ENCODE results near the gene EPHB1.

Gene EPHB1

DNA sequence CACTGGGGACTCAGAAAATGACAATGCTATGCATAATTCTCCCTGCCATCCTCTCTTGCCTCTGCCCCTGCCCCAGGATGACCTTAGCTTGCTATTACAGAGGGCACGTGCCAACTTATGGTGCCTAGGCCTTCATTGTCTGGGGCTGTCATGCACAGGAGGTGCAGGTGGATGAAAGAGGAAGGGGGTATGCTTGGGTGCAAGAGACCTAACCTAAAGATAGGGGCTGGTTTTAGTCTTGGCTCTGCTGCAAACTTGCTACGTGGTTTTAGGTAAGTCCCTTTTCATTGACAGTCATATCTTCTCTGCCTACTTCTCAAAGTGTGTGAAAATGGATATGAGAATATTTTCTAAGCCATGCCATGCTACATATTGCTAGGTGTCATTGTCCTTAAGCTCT is 161.3 kb downstream of the EPHB1 start:
- H3K27me3 ChIP-seq (ENCODE audit: control insufficient read depth in 1 of 2, insufficient read depth in 1 of 2, low read length in 2 of 2): no peaks in the 10 kb centered on the region
- H3K18ac ChIP-seq (ENCODE audit: low read depth in 1 of 2, low read length in 2 of 2): no peak overlapping the region
- no peak overlapping the region for H4K91ac ChIP-seq (ENCODE audit: low read length)
- H2BK5ac ChIP-seq (ENCODE audit: low read depth, low read length, poor library complexity, severe bottlenecking): no peak overlapping the region
- no peak overlapping the region for H2BK15ac ChIP-seq (ENCODE audit: low read depth, poor library complexity, severe bottlenecking)
- no peak overlapping the region for H3K14ac ChIP-seq (ENCODE audit: low read length in 2 of 2)
- H3K79me1 ChIP-seq (replicated peaks; ENCODE audit: low read length, poor library complexity, severe bottlenecking): no peaks in the 10 kb centered on the region
- no peak overlapping the region for H3K4ac ChIP-seq (ENCODE audit: low read depth in 1 of 2, low read length in 2 of 2)
- no peak overlapping the region for H3K4me3 ChIP-seq (ENCODE audit: insufficient read depth in 1 of 2, low read depth in 1 of 2, low read length in 2 of 2)
- H3K36me3 ChIP-seq (ENCODE audit: control insufficient read depth in 1 of 2, insufficient read depth in 2 of 2, low read depth in 1 of 2, low read length in 2 of 2): peaks cover 4 to 7% of the 10 kb centered on the region in 2 experiments
- no peak overlapping the region for H3K9ac ChIP-seq (ENCODE audit: low read length)
- H2BK120ac ChIP-seq (ENCODE audit: low read depth, low read length): no peak overlapping the region
- H3K23ac ChIP-seq (ENCODE audit: low read length in 2 of 2): no peak overlapping the region
- 74% methylated on average over 1 of the region's 2 CpGs for WGBS
- no peak overlapping the region for H2AFZ ChIP-seq (ENCODE audit: low read depth, low read length)
- H3K9me3 ChIP-seq (ENCODE audit: control insufficient read depth, low read length): peaks cover 8% of the 10 kb centered on the region
- no peaks in the 10 kb centered on the region for H3K4me1 ChIP-seq (ENCODE audit: control insufficient read depth, insufficient read depth, low read depth, low read length)
- H2AK5ac ChIP-seq (ENCODE audit: low read length, severe bottlenecking): no peak overlapping the region
- no peak overlapping the region for H3K4me2 ChIP-seq (ENCODE audit: low read length, poor library complexity, severe bottlenecking)
- H2BK12ac ChIP-seq (ENCODE audit: low read length in 2 of 2): no peak overlapping the region
- DNase-seq: no peak
- no peak overlapping the region for H3K27ac ChIP-seq (ENCODE audit: low read length, poor library complexity, severe bottlenecking)
- H4K8ac ChIP-seq (ENCODE audit: low read length): no peak overlapping the region

DNA sequence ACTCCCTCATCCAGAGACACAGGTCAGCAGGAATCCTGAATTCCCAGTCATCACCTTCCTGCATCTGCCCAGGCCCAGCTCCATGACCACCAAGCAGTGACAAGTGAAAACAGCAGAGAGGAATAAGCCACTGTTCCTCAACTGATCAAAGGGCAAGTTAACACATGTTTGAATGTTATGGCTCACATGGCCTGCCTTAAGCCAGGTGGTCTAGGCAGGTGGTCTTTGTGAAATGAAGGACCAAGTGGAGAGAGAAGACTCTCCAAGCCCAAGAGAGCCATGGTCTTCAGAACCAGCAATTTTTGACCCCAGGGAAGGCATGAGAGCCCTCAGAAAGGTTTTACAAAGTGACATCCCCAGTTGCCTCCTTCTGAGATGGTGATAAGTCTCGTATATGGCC is 161.8 kb downstream of the EPHB1 start:
- Histone ChIP-seq H3K79me1 (replicated peaks; ENCODE audit: low read length, poor library complexity, severe bottlenecking) (no peaks in the 10 kb centered on the region), H4K8ac (ENCODE audit: low read length) (no peak overlapping the region), H4K91ac (ENCODE audit: low read length) (no peak overlapping the region), H2BK120ac (ENCODE audit: low read depth, low read length) (no peak overlapping the region), H3K9ac (ENCODE audit: low read length) (no peak overlapping the region), H2AFZ (ENCODE audit: low read depth, low read length) (no peak overlapping the region), H3K27me3 (ENCODE audit: control insufficient read depth in 1 of 2, insufficient read depth in 1 of 2, low read length in 2 of 2) (no peaks in the 10 kb centered on the region), H3K23ac (ENCODE audit: low read length in 2 of 2) (no peak overlapping the region), H3K27ac (ENCODE audit: low read length, poor library complexity, severe bottlenecking) (no peak overlapping the region), H3K14ac (ENCODE audit: low read length in 2 of 2) (no peak overlapping the region), H2BK12ac (ENCODE audit: low read length in 2 of 2) (no peak overlapping the region), H2BK15ac (ENCODE audit: low read depth, poor library complexity, severe bottlenecking) (no peak overlapping the region), H3K4me1 (ENCODE audit: control insufficient read depth, insufficient read depth, low read depth, low read length) (no peaks in the 10 kb centered on the region), H3K9me3 (ENCODE audit: control insufficient read depth, low read length) (peaks cover 4% of the 10 kb centered on the region), H2AK5ac (ENCODE audit: low read length, severe bottlenecking) (no peak overlapping the region), H3K4me3 (ENCODE audit: insufficient read depth in 1 of 2, low read depth in 1 of 2, low read length in 2 of 2) (no peak overlapping the region), H3K4me2 (ENCODE audit: low read length, poor library complexity, severe bottlenecking) (no peak overlapping the region), H3K4ac (ENCODE audit: low read depth in 1 of 2, low read length in 2 of 2) (no peak overlapping the region), H3K18ac (ENCODE audit: low read depth in 1 of 2, low read length in 2 of 2) (no peak overlapping the region), H3K36me3 (ENCODE audit: control insufficient read depth in 1 of 2, insufficient read depth in 2 of 2, low read depth in 1 of 2, low read length in 2 of 2) (peaks cover under 1 to 3% of the 10 kb centered on the region in 2 experiments), H2BK5ac (ENCODE audit: low read depth, low read length, poor library complexity, severe bottlenecking) (no peak overlapping the region)
- DNase-seq: no peak
- 56% methylated on average over 1 of the region's 1 CpG for WGBS

DNA sequence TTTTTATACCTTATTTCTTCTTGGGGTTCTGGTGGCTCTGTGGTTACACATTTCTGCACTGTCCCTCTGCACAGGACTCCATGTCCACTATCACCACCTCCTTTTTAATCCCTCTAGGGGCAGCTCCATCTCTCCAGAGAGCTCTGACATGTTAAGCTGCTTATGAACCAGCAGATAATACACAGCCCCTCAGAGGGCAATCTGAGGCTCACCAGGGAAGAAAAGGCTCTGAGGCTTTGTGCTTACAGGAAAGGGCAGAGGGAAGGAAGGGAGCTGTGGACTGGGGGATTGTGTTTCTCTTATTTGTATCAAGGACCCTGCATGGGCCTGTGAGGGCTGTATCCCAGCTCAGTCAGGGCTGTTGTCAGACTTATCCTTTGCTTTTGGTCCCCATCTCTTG is 164.5 kb downstream of the EPHB1 start:
- DNase-seq: no peak
- Histone ChIP-seq H3K4me2 (ENCODE audit: low read length, poor library complexity, severe bottlenecking) (no peak overlapping the region), H3K4me3 (ENCODE audit: insufficient read depth in 1 of 2, low read depth in 1 of 2, low read length in 2 of 2) (no peak overlapping the region), H3K23ac (ENCODE audit: low read length in 2 of 2) (no peak overlapping the region), H3K9me3 (ENCODE audit: control insufficient read depth, low read length) (no peaks in the 10 kb centered on the region), H3K27me3 (ENCODE audit: control insufficient read depth in 1 of 2, insufficient read depth in 1 of 2, low read length in 2 of 2) (no peaks in the 10 kb centered on the region), H4K91ac (ENCODE audit: low read length) (no peak overlapping the region), H2AFZ (ENCODE audit: low read depth, low read length) (no peak overlapping the region), H3K27ac (ENCODE audit: low read length, poor library complexity, severe bottlenecking) (no peak overlapping the region), H3K14ac (ENCODE audit: low read length in 2 of 2) (no peak overlapping the region), H2BK5ac (ENCODE audit: low read depth, low read length, poor library complexity, severe bottlenecking) (no peak overlapping the region), H3K18ac (ENCODE audit: low read depth in 1 of 2, low read length in 2 of 2) (no peak overlapping the region), H3K4ac (ENCODE audit: low read depth in 1 of 2, low read length in 2 of 2) (no peak overlapping the region), H2BK12ac (ENCODE audit: low read length in 2 of 2) (no peak overlapping the region), H2BK15ac (ENCODE audit: low read depth, poor library complexity, severe bottlenecking) (no peak overlapping the region), H4K8ac (ENCODE audit: low read length) (no peak overlapping the region), H3K4me1 (ENCODE audit: control insufficient read depth, insufficient read depth, low read depth, low read length) (no peaks in the 10 kb centered on the region), H2AK5ac (ENCODE audit: low read length, severe bottlenecking) (no peak overlapping the region), H2BK120ac (ENCODE audit: low read depth, low read length) (no peak overlapping the region), H3K79me1 (replicated peaks; ENCODE audit: low read length, poor library complexity, severe bottlenecking) (no peaks in the 10 kb centered on the region), H3K36me3 (ENCODE audit: control insufficient read depth in 1 of 2, insufficient read depth in 2 of 2, low read depth in 1 of 2, low read length in 2 of 2) (no peaks in the 10 kb centered on the region), H3K9ac (ENCODE audit: low read length) (no peak overlapping the region)

DNA sequence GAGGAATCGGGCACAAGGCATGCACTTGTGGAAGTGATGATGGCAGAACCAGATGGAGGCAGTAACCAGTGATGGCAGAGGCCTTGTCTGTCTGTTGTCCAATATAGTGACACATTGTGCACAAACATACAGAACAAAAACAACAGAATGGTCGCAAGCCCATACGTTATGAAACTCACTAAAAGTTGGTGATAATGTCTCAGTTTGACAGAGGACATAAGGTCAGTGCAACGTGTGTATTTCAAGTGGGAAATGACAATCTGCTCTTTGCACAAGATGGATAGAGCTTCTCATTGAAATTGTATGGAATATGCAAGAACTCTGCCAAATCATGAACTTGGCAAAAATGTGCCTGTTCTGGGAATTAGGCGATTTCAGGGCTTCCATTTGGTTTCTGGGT is 169.2 kb downstream of the EPHB1 start:
- Histone ChIP-seq H2BK12ac (ENCODE audit: low read length in 2 of 2) (no peak overlapping the region), H3K4me2 (ENCODE audit: low read length, poor library complexity, severe bottlenecking) (no peak overlapping the region), H2BK120ac (ENCODE audit: low read depth, low read length) (no peak overlapping the region), H3K9ac (ENCODE audit: low read length) (no peak overlapping the region), H3K4me3 (ENCODE audit: insufficient read depth in 1 of 2, low read depth in 1 of 2, low read length in 2 of 2) (no peak overlapping the region), H3K4me1 (ENCODE audit: control insufficient read depth, insufficient read depth, low read depth, low read length) (no peaks in the 10 kb centered on the region), H3K18ac (ENCODE audit: low read depth in 1 of 2, low read length in 2 of 2) (no peak overlapping the region), H3K23ac (ENCODE audit: low read length in 2 of 2) (no peak overlapping the region), H3K14ac (ENCODE audit: low read length in 2 of 2) (no peak overlapping the region), H3K27me3 (ENCODE audit: control insufficient read depth in 1 of 2, insufficient read depth in 1 of 2, low read length in 2 of 2) (no peaks in the 10 kb centered on the region), H3K4ac (ENCODE audit: low read depth in 1 of 2, low read length in 2 of 2) (no peak overlapping the region), H4K91ac (ENCODE audit: low read length) (no peak overlapping the region), H4K8ac (ENCODE audit: low read length) (no peak overlapping the region), H2BK15ac (ENCODE audit: low read depth, poor library complexity, severe bottlenecking) (no peak overlapping the region), H2BK5ac (ENCODE audit: low read depth, low read length, poor library complexity, severe bottlenecking) (no peak overlapping the region), H3K36me3 (ENCODE audit: control insufficient read depth in 1 of 2, insufficient read depth in 2 of 2, low read depth in 1 of 2, low read length in 2 of 2) (no peaks in the 10 kb centered on the region), H2AFZ (ENCODE audit: low read depth, low read length) (no peak overlapping the region), H3K27ac (ENCODE audit: low read length, poor library complexity, severe bottlenecking) (no peak overlapping the region), H2AK5ac (ENCODE audit: low read length, severe bottlenecking) (no peak overlapping the region), H3K79me1 (replicated peaks; ENCODE audit: low read length, poor library complexity, severe bottlenecking) (no peaks in the 10 kb centered on the region), H3K9me3 (ENCODE audit: control insufficient read depth, low read length) (no peaks in the 10 kb centered on the region)
- DNase-seq: no peak
- WGBS: 76% methylated on average over 5 of the region's 5 CpGs
